Prostate gland (tissue), 2 donors: ENCODE results near the gene HDAC4.

Source experiments
- CTCF ChIP-seq, 4 experiments: fragments of 200-600 bp in 2 of 4; fragments of 450-650 bp in 2 of 4; sonication (generic) in 2 of 4; IDR thresholded peaks; 1 replicate in 3 of 4; 2 replicates in 1 of 4; pipeline ENCODE4 v1.5.1; 2016 to 2019; ENCODE audit warnings: antibody characterized with exemption in 4 of 4, mild to moderate bottlenecking in 2 of 4, moderate library complexity in 2 of 4
- POLR2A ChIP-seq: fragments of 450-650 bp; IDR thresholded peaks from one replicate; pipeline ENCODE4 v1.6.1; 2016; ENCODE audit warnings: antibody characterized with exemption, mild to moderate bottlenecking

- TF ChIP-seq CTCF (IDR thresholded peaks at IDR 0.05) = no peak
- no peak for TF ChIP-seq POLR2A
Measured at GRCh38 chr2:239222706-239223309, 178.0 kb downstream of the HDAC4 start.
